ENCODE results near the gene CRYGA.
"Not testable (repeated sequence)": the region's sequence is repeated elsewhere in the genome, so short reads cannot be mapped to it uniquely, and the experiment has no call there.

CRYGA gene

DNA sequence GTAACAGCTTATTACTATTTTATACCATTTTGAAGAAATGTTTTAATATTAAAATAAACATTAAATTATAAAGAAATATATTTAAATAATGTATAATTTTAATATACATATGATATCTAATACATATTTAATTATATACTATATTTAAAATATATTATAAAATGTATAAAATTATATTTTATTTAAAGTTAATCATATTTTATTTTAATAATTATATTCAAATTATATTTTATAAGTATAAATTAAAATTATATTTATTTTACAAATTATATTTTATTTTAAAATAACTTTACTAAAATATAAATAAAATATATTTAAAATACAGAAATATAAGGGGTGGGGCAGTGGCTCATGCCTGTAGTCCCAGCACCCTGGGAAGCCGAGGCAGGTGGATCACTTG lies 41.1 kb downstream of the CRYGA start:
- DNase-seq = no peak

DNA sequence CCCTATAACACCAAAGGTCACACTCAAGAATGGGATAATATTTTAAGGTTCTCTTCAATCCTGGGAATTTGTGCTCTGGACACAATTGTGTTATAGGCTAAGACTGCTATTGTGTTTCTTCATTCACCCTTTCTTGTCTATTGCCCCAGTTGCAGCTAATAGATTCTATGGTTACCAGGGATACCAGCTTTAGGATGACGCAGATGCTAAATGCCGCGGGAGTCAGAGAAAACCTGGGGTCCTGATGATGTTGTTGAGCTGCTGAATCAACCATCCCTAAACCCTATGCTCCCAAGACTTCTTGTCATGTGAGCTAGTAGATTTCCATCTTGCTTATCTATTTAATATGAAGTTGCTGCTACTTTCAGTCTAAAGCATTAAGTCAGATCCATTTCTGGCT lies 44.5 kb downstream of the CRYGA start:
- no peak for DNase-seq

GRCh38 chr2:208117390-208117789 lies 46.0 kb downstream of the CRYGA start:
- DNase-seq = not testable (repeated sequence)

- DNase-seq = no peak
Observed at GRCh38 chr2:208112969-208113368, 50.4 kb downstream of the CRYGA start.

DNA sequence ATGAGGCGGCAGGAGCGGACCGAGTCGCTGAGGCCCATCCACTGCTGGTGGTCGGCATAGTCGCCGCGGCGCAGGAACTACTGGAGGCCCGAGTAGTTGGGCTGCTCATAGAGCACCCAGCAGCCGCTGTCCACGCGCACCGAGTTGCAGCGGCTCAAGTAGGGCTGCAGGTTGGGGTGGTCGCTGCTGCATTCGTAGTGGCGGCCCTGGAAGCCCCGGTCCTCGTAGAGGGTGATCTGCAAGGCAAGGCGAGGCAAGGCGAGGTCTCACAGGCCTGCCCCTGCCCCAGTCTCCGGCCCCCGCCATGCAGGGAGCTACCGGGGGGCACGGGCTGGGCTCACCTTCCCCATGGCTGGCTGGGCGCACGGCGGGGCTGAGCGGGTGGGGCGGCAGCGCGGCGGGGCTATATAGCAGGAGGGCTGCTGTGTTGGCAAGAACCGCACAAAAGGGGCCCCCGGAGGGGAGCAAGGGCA lies 51.1 kb downstream of the CRYGA start:
- DNase-seq = not testable (repeated sequence)

Measured in hematopoietic multipotent progenitor cell treated with erythropoietin and hydrocortisone succinate and interleukin-3 and kit ligand, for 4 days (in vitro differentiated cells).